ENCODE results near the gene TMC8. TPM values are rescaled to one million over a fixed set of nuclear protein-coding genes. Genes with fewer than 3 reads are reported as not detected.

Gene TMC8
- polyA plus RNA-seq, 1 experiment = not detected

- Histone ChIP-seq H3K36me3 (ENCODE audit: control insufficient read depth, insufficient read depth, low read length) (no peaks in the 10 kb centered on the region), H3K4me3 (ENCODE audit: low read depth, low read length) (no peak overlapping the region), H3K27me3 (ENCODE audit: control insufficient read depth, insufficient read depth, low read length) (no peaks in the 10 kb centered on the region)
- ChIA-PET CTCF (interaction anchor here (0.6 kb wide), 1 partner anchor 48 kb away, joined by 3 read pairs; no protein-coding TSS in a partner anchor), POLR2A (no interaction called here)
- TF ChIP-seq, protein P1, sequence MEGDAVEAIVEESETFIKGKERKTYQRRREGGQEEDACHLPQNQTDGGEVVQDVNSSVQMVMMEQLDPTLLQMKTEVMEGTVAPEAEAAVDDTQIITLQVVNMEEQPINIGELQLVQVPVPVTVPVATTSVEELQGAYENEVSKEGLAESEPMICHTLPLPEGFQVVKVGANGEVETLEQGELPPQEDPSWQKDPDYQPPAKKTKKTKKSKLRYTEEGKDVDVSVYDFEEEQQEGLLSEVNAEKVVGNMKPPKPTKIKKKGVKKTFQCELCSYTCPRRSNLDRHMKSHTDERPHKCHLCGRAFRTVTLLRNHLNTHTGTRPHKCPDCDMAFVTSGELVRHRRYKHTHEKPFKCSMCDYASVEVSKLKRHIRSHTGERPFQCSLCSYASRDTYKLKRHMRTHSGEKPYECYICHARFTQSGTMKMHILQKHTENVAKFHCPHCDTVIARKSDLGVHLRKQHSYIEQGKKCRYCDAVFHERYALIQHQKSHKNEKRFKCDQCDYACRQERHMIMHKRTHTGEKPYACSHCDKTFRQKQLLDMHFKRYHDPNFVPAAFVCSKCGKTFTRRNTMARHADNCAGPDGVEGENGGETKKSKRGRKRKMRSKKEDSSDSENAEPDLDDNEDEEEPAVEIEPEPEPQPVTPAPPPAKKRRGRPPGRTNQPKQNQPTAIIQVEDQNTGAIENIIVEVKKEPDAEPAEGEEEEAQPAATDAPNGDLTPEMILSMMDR (IDR thresholded peaks at IDR 0.05; ENCODE audit: insufficient read depth, low read depth, low read length) = no peak
- DNase-seq (ENCODE audit: low read depth) = no peak
These were observed 24.6 kb downstream of the TMC8 start for GRCh38 chr17:78154903-78155811.

DNA sequence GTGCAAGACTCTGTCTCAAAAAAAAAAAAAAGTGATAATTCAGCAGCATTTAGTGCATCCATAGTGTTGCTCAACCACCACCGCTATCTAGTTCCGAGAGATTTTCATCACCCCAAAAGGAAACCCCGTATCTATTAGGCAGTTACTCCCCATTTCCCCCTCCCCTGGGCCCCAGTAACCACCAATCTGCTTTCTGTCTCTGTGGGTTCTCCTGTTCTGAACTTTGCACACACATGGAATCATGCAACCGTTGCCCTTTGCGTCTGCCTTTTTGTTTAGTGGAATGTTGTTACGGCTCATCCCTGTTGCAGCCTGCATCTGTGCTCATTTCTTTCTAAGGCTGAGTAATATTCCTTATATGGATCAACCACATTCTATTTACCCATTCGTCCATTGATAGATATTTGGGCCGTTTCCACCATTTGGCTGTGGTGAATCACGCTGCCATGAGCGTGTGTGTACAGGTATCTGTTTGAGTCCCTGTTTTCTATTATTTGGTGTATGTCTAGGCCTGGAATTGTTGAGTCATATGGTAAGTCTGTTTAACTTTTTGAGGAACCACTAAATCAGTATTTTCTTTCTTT lies 29.1 kb downstream of the TMC8 start:
- CTCF ChIA-PET = interaction anchor here (1.3 kb wide), 1 partner anchor 50 kb away, joined by 3 read pairs; no protein-coding TSS in a partner anchor
- Histone ChIP-seq H3K27me3 (ENCODE audit: control insufficient read depth, insufficient read depth, low read length) (no peaks in the 10 kb centered on the region), H3K36me3 (ENCODE audit: control insufficient read depth, insufficient read depth, low read length) (no peaks in the 10 kb centered on the region), H3K4me3 (ENCODE audit: low read depth, low read length) (no peak overlapping the region)
- POLR2A ChIA-PET = no interaction called here
- DNase-seq (ENCODE audit: low read depth) = no peak
- TF ChIP-seq, protein P1 (IDR thresholded peaks at IDR 0.05; ENCODE audit: insufficient read depth, low read depth, low read length) = no peak

DNA sequence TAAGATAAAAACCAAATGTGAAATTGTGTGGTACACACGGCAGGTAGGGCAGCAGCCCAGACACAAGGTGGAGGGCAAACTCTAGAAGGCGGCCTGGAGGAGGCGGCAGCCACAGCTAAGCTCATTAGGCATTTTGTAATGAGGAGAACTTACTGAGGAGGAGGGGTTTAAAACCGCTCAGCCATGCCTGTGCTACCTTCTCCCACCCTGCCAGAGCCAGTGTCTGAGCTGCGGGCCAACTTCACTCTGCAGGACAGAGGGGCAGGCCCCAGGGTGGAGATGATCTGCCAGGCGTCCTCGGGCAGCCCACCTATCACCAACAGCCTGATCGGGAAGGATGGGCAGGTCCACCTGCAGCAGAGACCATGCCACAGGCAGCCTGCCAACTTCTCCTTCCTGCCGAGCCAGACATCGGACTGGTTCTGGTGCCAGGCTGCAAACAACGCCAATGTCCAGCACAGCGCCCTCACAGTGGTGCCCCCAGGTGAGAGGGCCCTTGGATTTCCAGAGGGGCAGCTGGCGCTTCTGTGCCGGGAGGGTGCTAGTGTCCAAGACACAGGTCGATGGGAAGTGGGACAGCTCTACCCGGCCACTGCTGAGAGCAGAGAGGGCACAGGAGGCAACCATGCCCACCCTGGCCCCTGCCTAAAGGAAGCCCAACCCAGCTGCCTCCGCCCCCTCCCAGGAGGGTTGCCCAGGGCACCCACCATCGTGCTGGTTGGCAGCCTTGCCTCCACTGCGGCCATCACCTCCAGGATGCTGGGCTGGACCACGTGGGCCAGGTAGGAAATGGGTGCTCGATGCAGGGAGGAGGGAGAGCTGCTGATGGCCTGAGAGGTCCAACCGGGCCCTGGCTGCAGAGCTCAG lies 33.5 kb downstream of the TMC8 start:
- ChIA-PET POLR2A (no interaction called here), CTCF (no interaction called here)
- Histone ChIP-seq H3K36me3 (ENCODE audit: control insufficient read depth, insufficient read depth, low read length) (no peaks in the 10 kb centered on the region), H3K27me3 (ENCODE audit: control insufficient read depth, insufficient read depth, low read length) (no peaks in the 10 kb centered on the region), H3K4me3 (ENCODE audit: low read depth, low read length) (no peak overlapping the region)
- TF ChIP-seq, protein P1 (IDR thresholded peaks at IDR 0.05; ENCODE audit: insufficient read depth, low read depth, low read length) = no peak
- no peak for DNase-seq (ENCODE audit: low read depth)

DNA sequence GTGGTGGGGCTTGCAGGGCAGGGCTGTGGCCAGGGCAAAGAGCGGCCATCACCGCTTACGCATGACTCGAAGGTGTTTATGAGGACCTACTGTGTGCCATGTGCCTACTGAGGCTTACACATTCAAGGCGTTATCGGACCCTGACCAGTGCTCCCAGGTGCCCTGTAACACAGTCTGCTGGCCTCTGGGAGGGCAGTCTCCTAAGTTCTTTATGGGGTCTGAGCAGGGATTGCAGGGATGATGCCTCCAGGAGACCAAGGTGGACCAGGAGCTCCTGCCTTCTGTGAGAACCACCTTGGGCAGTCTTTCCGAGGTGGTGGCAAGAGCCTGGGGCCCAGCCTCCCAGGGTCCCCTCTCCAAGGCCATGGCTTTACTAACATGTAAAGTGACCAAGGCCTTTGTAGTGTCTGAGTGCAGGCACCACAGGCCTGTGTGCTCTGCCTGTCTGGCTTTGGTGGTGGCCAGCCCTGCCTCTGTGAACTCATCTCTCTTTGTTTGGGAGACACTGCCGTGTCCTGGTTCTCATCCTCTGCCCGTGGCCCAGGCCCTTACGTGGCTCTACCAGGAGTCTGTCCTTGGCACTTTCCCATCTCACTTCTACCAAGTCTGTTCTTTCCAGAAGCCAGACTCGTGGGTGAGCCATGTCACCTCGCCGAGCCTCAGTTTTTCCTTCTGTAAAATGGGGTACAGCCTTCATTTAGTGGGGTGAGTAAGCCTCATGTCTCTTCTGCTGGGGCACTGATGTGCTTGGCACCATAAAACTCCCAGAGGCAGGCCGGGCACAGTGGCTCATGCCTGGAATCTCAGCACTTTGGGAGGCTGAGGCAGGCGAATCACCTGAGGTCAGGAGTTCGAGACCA lies 34.4 kb downstream of the TMC8 start:
- ChIA-PET POLR2A (no interaction called here), CTCF (no interaction called here)
- H3K27me3 ChIP-seq (ENCODE audit: control insufficient read depth, insufficient read depth, low read length) = no peaks in the 10 kb centered on the region
- H3K36me3 ChIP-seq (ENCODE audit: control insufficient read depth, insufficient read depth, low read length) = no peaks in the 10 kb centered on the region
- TF ChIP-seq, protein P1 (IDR thresholded peaks at IDR 0.05; ENCODE audit: insufficient read depth, low read depth, low read length) = no peak
- DNase-seq (ENCODE audit: low read depth) = no peak
- no peak overlapping the region for H3K4me3 ChIP-seq (ENCODE audit: low read depth, low read length)

Measured in BJ (cell line).